ENCODE results near the gene HSFX3.

HSFX3 gene

DNA sequence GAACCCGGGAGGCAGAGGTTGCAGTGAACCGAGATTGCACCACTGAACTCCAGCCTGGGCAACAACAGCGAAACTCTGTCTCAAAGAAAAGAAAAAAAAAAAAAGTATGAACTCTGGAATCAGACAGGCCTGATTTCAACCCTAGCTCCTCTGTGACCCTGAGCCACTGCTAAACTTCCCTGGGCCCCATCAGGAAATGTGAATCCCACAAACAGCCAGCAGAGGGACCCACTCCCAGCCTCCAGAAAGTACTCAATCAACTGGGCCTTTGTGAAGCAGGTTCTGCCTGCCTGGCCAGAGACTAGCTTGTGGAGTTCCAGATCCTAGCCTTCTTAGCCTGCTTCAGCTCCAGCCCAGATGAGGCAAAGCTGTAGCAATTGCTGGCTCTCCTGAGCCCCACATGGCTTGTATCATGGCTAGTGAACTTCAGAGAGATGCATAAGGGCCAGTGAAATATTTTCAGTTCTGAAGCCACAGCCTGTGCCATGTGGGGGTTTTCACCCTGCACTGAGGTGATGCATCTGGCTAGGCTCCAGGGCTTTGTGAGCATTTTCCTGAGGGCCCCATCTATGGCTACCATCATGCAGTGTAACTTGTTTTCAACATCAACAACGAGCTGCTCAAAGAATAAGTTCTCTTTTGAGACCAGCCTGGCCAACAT is 37.4 kb downstream of the HSFX3 start:
- Histone ChIP-seq H3K4me3 (ENCODE audit: low read depth, low read length) (no peak overlapping the region), H3K9ac (ENCODE audit: low read length) (no peak overlapping the region), H3K4me1 (ENCODE audit: control insufficient read depth in 1 of 2, insufficient read depth in 2 of 2, low read length in 2 of 2) (peaks cover 10 to 22% of the 10 kb centered on the region in 2 experiments), H3K79me1 (ENCODE audit: low read length) (no peaks in the 10 kb centered on the region), H3K27ac (ENCODE audit: low read depth, low read length) (peak overlapping the region; percentile 58), H2BK120ac (ENCODE audit: insufficient read depth, low read length, poor library complexity) (peak overlapping the region; percentile 41), H4K12ac (ENCODE audit: low read depth, low read length) (no peak overlapping the region), H3K14ac (ENCODE audit: low read length) (peak overlapping the region; percentile 51), H3K27me3 (ENCODE audit: insufficient read depth, low read length) (no peaks in the 10 kb centered on the region), H3K9me3 (ENCODE audit: insufficient read depth, low read depth, low read length) (no peaks in the 10 kb centered on the region), H3K23ac (ENCODE audit: low read length) (no peak overlapping the region), H3K18ac (ENCODE audit: low read length) (no peak overlapping the region), H3K79me2 (ENCODE audit: control insufficient read depth, insufficient read depth, low read length, poor library complexity) (no peaks in the 10 kb centered on the region), H2BK12ac (ENCODE audit: low read length) (peak overlapping the region; percentile 76), H3K36me3 (ENCODE audit: control insufficient read depth in 1 of 2, insufficient read depth in 2 of 2, low read length in 2 of 2) (no peaks in the 10 kb centered on the region), H2BK5ac (ENCODE audit: low read depth, low read length, poor library complexity) (peak overlapping the region; percentile 9), H3K4me2 (ENCODE audit: low read length) (no peak overlapping the region), H4K91ac (ENCODE audit: low read depth, low read length) (peak overlapping the region; percentile 28), H4K8ac (ENCODE audit: low read depth, low read length) (peak overlapping the region; percentile 11), H2AFZ (ENCODE audit: insufficient read depth, low read length, poor library complexity) (no peak overlapping the region), H3K4ac (ENCODE audit: low read depth, low read length) (no peak overlapping the region), H2AK5ac (ENCODE audit: low read length) (no peak overlapping the region)
- DNase-seq, result peak; percentile 61 to 74
- no CpG with 5 or more reads among the region's 4 CpGs for WGBS (ENCODE audit: extremely low coverage, insufficient coverage, insufficient read length)

GRCh38 chrX:149511081-149511480 is 38.6 kb downstream of the HSFX3 start:
- Histone ChIP-seq H3K79me2 (ENCODE audit: control insufficient read depth, insufficient read depth, low read length, poor library complexity) (no peaks in the 10 kb centered on the region), H3K14ac (ENCODE audit: low read length) (no peak overlapping the region), H3K23ac (ENCODE audit: low read length) (no peak overlapping the region), H3K9me3 (ENCODE audit: insufficient read depth, low read depth, low read length) (no peaks in the 10 kb centered on the region), H3K79me1 (ENCODE audit: low read length) (no peaks in the 10 kb centered on the region), H2BK12ac (ENCODE audit: low read length) (no peak overlapping the region), H3K4me3 (ENCODE audit: low read depth, low read length) (no peak overlapping the region), H3K27ac (ENCODE audit: low read depth, low read length) (peak overlapping the region; percentile 79), H3K18ac (ENCODE audit: low read length) (no peak overlapping the region), H2AFZ (ENCODE audit: insufficient read depth, low read length, poor library complexity) (no peak overlapping the region), H3K27me3 (ENCODE audit: insufficient read depth, low read length) (no peaks in the 10 kb centered on the region), H3K4me1 (ENCODE audit: control insufficient read depth in 1 of 2, insufficient read depth in 2 of 2, low read length in 2 of 2) (peaks cover 10 to 22% of the 10 kb centered on the region in 2 experiments), H3K4me2 (ENCODE audit: low read length) (peak overlapping the region; percentile 41), H3K4ac (ENCODE audit: low read depth, low read length) (no peak overlapping the region), H4K91ac (ENCODE audit: low read depth, low read length) (no peak overlapping the region), H2BK120ac (ENCODE audit: insufficient read depth, low read length, poor library complexity) (no peak overlapping the region), H3K36me3 (ENCODE audit: control insufficient read depth in 1 of 2, insufficient read depth in 2 of 2, low read length in 2 of 2) (no peaks in the 10 kb centered on the region), H3K9ac (ENCODE audit: low read length) (no peak overlapping the region), H2AK5ac (ENCODE audit: low read length) (no peak overlapping the region), H4K12ac (ENCODE audit: low read depth, low read length) (no peak overlapping the region), H2BK5ac (ENCODE audit: low read depth, low read length, poor library complexity) (no peak overlapping the region), H4K8ac (ENCODE audit: low read depth, low read length) (no peak overlapping the region)
- WGBS (ENCODE audit: extremely low coverage, insufficient coverage, insufficient read length), result no CpG with 5 or more reads among the region's 5 CpGs
- DNase-seq, result peak; percentile 69 to 85

GRCh38 chrX:149510386-149510785 is 39.3 kb downstream of the HSFX3 start:
- Histone ChIP-seq H3K36me3 (ENCODE audit: control insufficient read depth in 1 of 2, insufficient read depth in 2 of 2, low read length in 2 of 2) (no peaks in the 10 kb centered on the region), H3K18ac (ENCODE audit: low read length) (no peak overlapping the region), H3K4me1 (ENCODE audit: control insufficient read depth in 1 of 2, insufficient read depth in 2 of 2, low read length in 2 of 2) (peaks cover 10 to 24% of the 10 kb centered on the region in 2 experiments), H3K23ac (ENCODE audit: low read length) (no peak overlapping the region), H3K4me2 (ENCODE audit: low read length) (no peak overlapping the region), H3K9me3 (ENCODE audit: insufficient read depth, low read depth, low read length) (no peaks in the 10 kb centered on the region), H2BK120ac (ENCODE audit: insufficient read depth, low read length, poor library complexity) (no peak overlapping the region), H3K4ac (ENCODE audit: low read depth, low read length) (no peak overlapping the region), H3K27ac (ENCODE audit: low read depth, low read length) (peak overlapping the region; percentile 79), H3K27me3 (ENCODE audit: insufficient read depth, low read length) (no peaks in the 10 kb centered on the region), H3K14ac (ENCODE audit: low read length) (no peak overlapping the region), H2BK5ac (ENCODE audit: low read depth, low read length, poor library complexity) (no peak overlapping the region), H2AFZ (ENCODE audit: insufficient read depth, low read length, poor library complexity) (no peak overlapping the region), H3K4me3 (ENCODE audit: low read depth, low read length) (no peak overlapping the region), H3K9ac (ENCODE audit: low read length) (no peak overlapping the region), H4K12ac (ENCODE audit: low read depth, low read length) (no peak overlapping the region), H4K8ac (ENCODE audit: low read depth, low read length) (no peak overlapping the region), H4K91ac (ENCODE audit: low read depth, low read length) (no peak overlapping the region), H3K79me1 (ENCODE audit: low read length) (no peaks in the 10 kb centered on the region), H2AK5ac (ENCODE audit: low read length) (no peak overlapping the region), H2BK12ac (ENCODE audit: low read length) (no peak overlapping the region), H3K79me2 (ENCODE audit: control insufficient read depth, insufficient read depth, low read length, poor library complexity) (no peaks in the 10 kb centered on the region)
- DNase-seq, result peak in 1 of 2 donors; percentile 33
- no CpG with 5 or more reads among the region's 4 CpGs for WGBS (ENCODE audit: extremely low coverage, insufficient coverage, insufficient read length)

DNA sequence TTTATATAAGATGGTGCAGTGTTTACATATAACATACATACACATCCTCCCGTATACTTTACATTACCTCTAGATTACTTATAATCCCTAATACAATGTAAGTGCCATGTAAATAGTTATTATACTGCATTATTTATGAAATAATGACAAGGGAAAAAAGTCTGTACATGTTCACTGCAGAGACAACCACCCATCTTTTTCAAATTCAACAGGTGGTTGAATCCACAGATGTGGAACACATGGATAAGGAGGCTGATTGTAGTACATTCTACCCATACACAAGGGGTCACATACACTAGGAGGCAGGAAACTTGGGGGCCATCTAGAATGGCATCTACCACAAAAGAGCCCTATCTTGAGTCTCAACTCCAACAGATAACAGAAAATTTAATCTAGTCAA is 41.3 kb downstream of the HSFX3 start:
- Histone ChIP-seq H3K18ac (ENCODE audit: low read length) (no peak overlapping the region), H2BK120ac (ENCODE audit: insufficient read depth, low read length, poor library complexity) (no peak overlapping the region), H3K14ac (ENCODE audit: low read length) (no peak overlapping the region), H2BK12ac (ENCODE audit: low read length) (no peak overlapping the region), H3K4me1 (ENCODE audit: control insufficient read depth in 1 of 2, insufficient read depth in 2 of 2, low read length in 2 of 2) (peaks cover 16 to 28% of the 10 kb centered on the region in 2 experiments), H4K8ac (ENCODE audit: low read depth, low read length) (no peak overlapping the region), H3K23ac (ENCODE audit: low read length) (no peak overlapping the region), H3K27me3 (ENCODE audit: insufficient read depth, low read length) (no peaks in the 10 kb centered on the region), H2BK5ac (ENCODE audit: low read depth, low read length, poor library complexity) (no peak overlapping the region), H2AK5ac (ENCODE audit: low read length) (no peak overlapping the region), H3K4me3 (ENCODE audit: low read depth, low read length) (no peak overlapping the region), H3K79me2 (ENCODE audit: control insufficient read depth, insufficient read depth, low read length, poor library complexity) (peaks cover 2% of the 10 kb centered on the region), H3K9me3 (ENCODE audit: insufficient read depth, low read depth, low read length) (no peaks in the 10 kb centered on the region), H3K27ac (ENCODE audit: low read depth, low read length) (no peak overlapping the region), H4K91ac (ENCODE audit: low read depth, low read length) (no peak overlapping the region), H3K79me1 (ENCODE audit: low read length) (peaks cover 3% of the 10 kb centered on the region), H3K4me2 (ENCODE audit: low read length) (no peak overlapping the region), H3K9ac (ENCODE audit: low read length) (no peak overlapping the region), H2AFZ (ENCODE audit: insufficient read depth, low read length, poor library complexity) (no peak overlapping the region), H3K36me3 (ENCODE audit: control insufficient read depth in 1 of 2, insufficient read depth in 2 of 2, low read length in 2 of 2) (no peaks in the 10 kb centered on the region), H4K12ac (ENCODE audit: low read depth, low read length) (no peak overlapping the region), H3K4ac (ENCODE audit: low read depth, low read length) (no peak overlapping the region)
- no peak for DNase-seq
- WGBS (ENCODE audit: extremely low coverage, insufficient coverage, insufficient read length), result no CpG with 5 or more reads among the region's 1 CpG
